Measurements from ENCODE around the gene EREG. TPM values are rescaled to one million over a fixed set of nuclear protein-coding genes. Genes with fewer than 3 reads are reported as not detected.

Gene EREG
- polyA plus RNA-seq, 1 experiment, result 0.40 TPM

DNA sequence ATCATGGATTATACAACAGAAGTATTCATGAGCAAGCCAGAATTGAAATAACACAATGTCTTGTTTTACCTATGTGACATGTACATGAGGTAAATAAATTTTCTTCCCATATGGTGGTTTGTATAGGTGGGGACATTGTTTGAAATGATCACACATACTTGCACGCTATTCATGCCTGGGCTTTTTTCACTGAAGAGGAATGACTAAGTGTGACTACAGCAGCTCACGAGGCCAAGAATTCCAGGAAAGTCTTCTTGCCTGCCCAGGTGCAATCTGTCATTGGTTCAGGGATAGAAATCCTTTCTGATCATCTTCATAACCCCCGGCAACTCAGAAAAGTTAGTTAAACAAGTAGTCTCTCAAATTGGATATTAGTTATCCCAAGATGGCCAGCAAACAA, 43.7 kb downstream of the EREG start:
- Histone ChIP-seq H3K4me3 (ENCODE audit: low read depth, low read length) (no peak overlapping the region), H3K27me3 (ENCODE audit: control insufficient read depth, insufficient read depth, low read length) (no peaks in the 10 kb centered on the region), H3K36me3 (ENCODE audit: control insufficient read depth, insufficient read depth, low read length) (no peaks in the 10 kb centered on the region)
- no peak for DNase-seq (ENCODE audit: low read depth)
- ChIA-PET CTCF (no interaction called here), POLR2A (no interaction called here)
- TF ChIP-seq, protein P1, sequence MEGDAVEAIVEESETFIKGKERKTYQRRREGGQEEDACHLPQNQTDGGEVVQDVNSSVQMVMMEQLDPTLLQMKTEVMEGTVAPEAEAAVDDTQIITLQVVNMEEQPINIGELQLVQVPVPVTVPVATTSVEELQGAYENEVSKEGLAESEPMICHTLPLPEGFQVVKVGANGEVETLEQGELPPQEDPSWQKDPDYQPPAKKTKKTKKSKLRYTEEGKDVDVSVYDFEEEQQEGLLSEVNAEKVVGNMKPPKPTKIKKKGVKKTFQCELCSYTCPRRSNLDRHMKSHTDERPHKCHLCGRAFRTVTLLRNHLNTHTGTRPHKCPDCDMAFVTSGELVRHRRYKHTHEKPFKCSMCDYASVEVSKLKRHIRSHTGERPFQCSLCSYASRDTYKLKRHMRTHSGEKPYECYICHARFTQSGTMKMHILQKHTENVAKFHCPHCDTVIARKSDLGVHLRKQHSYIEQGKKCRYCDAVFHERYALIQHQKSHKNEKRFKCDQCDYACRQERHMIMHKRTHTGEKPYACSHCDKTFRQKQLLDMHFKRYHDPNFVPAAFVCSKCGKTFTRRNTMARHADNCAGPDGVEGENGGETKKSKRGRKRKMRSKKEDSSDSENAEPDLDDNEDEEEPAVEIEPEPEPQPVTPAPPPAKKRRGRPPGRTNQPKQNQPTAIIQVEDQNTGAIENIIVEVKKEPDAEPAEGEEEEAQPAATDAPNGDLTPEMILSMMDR (IDR thresholded peaks at IDR 0.05; ENCODE audit: insufficient read depth, low read depth, low read length), result no peak

DNA sequence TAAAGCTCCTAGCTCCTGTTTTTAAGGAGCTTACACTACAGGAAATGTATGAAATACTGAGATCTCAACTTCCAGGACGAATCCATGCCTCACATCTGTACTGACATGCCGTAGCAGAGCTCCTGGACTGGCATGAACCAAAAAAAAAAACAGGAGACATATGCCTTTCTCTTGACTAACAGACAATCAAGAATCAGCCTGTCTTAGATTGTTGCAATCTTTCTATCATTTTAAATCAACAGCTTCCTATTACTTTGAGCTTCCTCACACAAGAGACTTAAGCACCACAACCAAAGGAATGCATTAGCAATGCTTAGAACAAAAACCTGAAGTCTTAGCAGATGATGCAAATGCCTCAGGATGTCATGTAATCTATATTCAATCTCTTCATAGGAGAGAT, 45.3 kb downstream of the EREG start:
- TF ChIP-seq, protein P1 (IDR thresholded peaks at IDR 0.05; ENCODE audit: insufficient read depth, low read depth, low read length), result no peak
- Histone ChIP-seq H3K27me3 (ENCODE audit: control insufficient read depth, insufficient read depth, low read length) (no peaks in the 10 kb centered on the region), H3K4me3 (ENCODE audit: low read depth, low read length) (no peak overlapping the region), H3K36me3 (ENCODE audit: control insufficient read depth, insufficient read depth, low read length) (no peaks in the 10 kb centered on the region)
- DNase-seq (ENCODE audit: low read depth), result no peak
- ChIA-PET CTCF (interaction anchor here (1.1 kb wide), 1 partner anchor 10 kb away, joined by 3 read pairs; no protein-coding TSS in a partner anchor), POLR2A (no interaction called here)

DNA sequence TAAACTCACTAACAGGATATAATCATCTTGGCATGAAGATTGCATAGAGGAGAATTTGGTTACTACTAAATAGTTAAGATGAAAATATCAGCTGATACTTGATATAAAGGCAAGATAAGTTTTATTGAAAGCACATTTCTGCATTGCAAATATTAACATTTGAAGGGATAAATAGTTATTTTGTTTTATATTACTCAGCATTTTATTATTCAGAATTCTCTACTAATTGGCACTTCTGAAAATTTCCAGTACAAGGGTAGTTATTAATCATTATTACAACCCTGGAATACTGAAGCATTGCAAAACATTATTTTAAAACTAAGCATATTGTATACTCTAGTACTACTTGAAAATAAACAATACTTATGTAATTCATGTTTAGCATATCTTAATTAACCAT, 47.3 kb downstream of the EREG start:
- no peak for DNase-seq (ENCODE audit: low read depth)
- TF ChIP-seq, protein P1 (IDR thresholded peaks at IDR 0.05; ENCODE audit: insufficient read depth, low read depth, low read length), result no peak
- Histone ChIP-seq H3K36me3 (ENCODE audit: control insufficient read depth, insufficient read depth, low read length) (no peaks in the 10 kb centered on the region), H3K27me3 (ENCODE audit: control insufficient read depth, insufficient read depth, low read length) (no peaks in the 10 kb centered on the region), H3K4me3 (ENCODE audit: low read depth, low read length) (no peak overlapping the region)
- POLR2A ChIA-PET, result no interaction called here
- CTCF ChIA-PET, result no interaction called here

DNA sequence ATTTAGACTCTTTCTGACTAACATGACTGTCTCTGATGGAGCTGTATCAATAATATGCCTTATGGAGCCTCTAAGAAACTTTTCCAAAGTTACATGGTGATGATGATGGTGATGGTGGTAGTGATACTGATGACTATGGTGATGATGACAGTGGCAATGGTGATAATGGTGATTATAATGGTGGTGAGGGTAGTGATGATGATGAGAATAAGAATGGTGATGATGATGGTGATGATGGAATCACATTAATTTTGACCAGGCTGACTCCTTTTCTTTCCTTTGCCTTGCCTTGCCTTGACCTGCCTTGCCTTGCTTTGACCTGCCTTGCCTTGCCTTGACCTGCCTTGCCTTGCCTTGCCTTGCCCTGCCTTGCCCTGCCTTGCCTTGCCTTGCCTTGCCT, 48.3 kb downstream of the EREG start:
- Histone ChIP-seq H3K4me3 (ENCODE audit: low read depth, low read length) (no peak overlapping the region), H3K36me3 (ENCODE audit: control insufficient read depth, insufficient read depth, low read length) (no peaks in the 10 kb centered on the region), H3K27me3 (ENCODE audit: control insufficient read depth, insufficient read depth, low read length) (no peaks in the 10 kb centered on the region)
- TF ChIP-seq, protein P1 (IDR thresholded peaks at IDR 0.05; ENCODE audit: insufficient read depth, low read depth, low read length), result no peak
- no peak for DNase-seq (ENCODE audit: low read depth)
- CTCF ChIA-PET, result no interaction called here
- POLR2A ChIA-PET, result no interaction called here

DNA sequence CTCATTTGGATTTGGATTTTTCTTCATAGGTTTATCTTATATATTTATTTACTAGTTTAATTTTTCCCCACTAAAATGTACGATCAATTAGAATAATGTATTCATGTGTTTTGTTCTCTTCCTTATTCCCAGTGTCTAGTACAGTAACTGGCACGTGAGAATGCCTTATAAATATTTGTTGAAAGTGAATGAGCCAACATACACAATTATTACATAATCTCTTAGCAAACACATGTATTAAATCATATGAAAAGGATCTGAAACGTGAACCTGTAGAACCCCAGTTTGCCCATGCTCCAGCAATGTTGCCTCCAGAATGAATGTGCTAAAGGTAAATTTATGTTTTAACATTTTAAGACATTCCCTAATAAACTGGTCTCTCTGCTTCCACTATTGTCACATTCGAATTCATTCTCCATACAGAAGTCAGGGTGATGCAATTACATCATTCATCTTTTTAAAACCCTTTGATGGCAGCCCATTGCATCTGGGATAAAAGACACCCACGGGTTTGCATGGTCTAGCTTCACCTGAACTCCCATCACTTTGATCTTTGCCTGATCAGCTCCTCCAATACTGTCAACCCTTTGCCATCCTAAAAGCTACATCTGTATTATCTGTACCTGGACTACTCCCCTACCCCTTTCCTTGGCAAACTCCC, 49.3 kb downstream of the EREG start:
- CTCF ChIA-PET, result no interaction called here
- Histone ChIP-seq H3K27me3 (ENCODE audit: control insufficient read depth, insufficient read depth, low read length) (no peaks in the 10 kb centered on the region), H3K36me3 (ENCODE audit: control insufficient read depth, insufficient read depth, low read length) (no peaks in the 10 kb centered on the region), H3K4me3 (ENCODE audit: low read depth, low read length) (no peak overlapping the region)
- no peak for DNase-seq (ENCODE audit: low read depth)
- POLR2A ChIA-PET, result no interaction called here
- TF ChIP-seq, protein P1 (IDR thresholded peaks at IDR 0.05; ENCODE audit: insufficient read depth, low read depth, low read length), result no peak
